MM.1S (cell line): ENCODE results near the gene GALNS.
"Not testable (repeated sequence)": the region's sequence is repeated elsewhere in the genome, so short reads cannot be mapped to it uniquely, and the experiment has no call there.

Source experiments
- DNase-seq: peaks from one replicate; pipeline ENCODE4 v3.0.0-alpha.2; 2015
- H2AFZ ChIP-seq: fragments of 300-600 bp; sonication (generic); 2 replicates; pipeline ENCODE4 v1.6.0; 2016; ENCODE audit warnings: antibody characterized with exemption, low read length
- H3F3A ChIP-seq: fragments of 300-600 bp; sonication (generic); 2 replicates; pipeline ENCODE4 v1.6.1; 2016; ENCODE audit warnings: mild to moderate bottlenecking, antibody characterized with exemption, low read length, moderate library complexity, mixed read lengths; ENCODE audit not compliant: insufficient read depth
- H3K27ac ChIP-seq: fragments of 300-600 bp; sonication (generic); 2 replicates; pipeline ENCODE4 v1.5.1; 2016; ENCODE audit warnings: mild to moderate bottlenecking, low read length
- H3K27me3 ChIP-seq: fragments of 300-600 bp; sonication (generic); replicated peaks from 2 replicates; pipeline ENCODE4 v1.6.0; 2016; ENCODE audit warnings: low read length; ENCODE audit not compliant: insufficient read depth
- H3K36me3 ChIP-seq: fragments of 300-600 bp; sonication (generic); replicated peaks from 2 replicates; pipeline ENCODE4 v1.6.1; 2016; ENCODE audit warnings: mild to moderate bottlenecking, low read length, mixed read lengths; ENCODE audit not compliant: insufficient read depth
- H3K4me1 ChIP-seq: fragments of 300-600 bp; sonication (generic); 2 replicates; pipeline ENCODE4 v1.6.1; 2016; ENCODE audit warnings: low read length, mixed read lengths
- H3K4me2 ChIP-seq: fragments of 300-600 bp; sonication (generic); 2 replicates; pipeline ENCODE4 v1.6.0; 2016; ENCODE audit warnings: low read depth, low read length
- H3K4me3 ChIP-seq: fragments of 300-600 bp; sonication (generic); 2 replicates; pipeline ENCODE4 v1.5.1; 2016; ENCODE audit warnings: low read length, mixed read lengths
- H3K79me2 ChIP-seq: fragments of 300-600 bp; sonication (generic); 2 replicates; pipeline ENCODE4 v1.6.1; 2016; ENCODE audit warnings: mixed run types, low read length, mixed read lengths
- H3K9ac ChIP-seq: fragments of 300-600 bp; sonication (generic); 2 replicates; pipeline ENCODE4 v1.6.1; 2016; ENCODE audit warnings: low read length, mixed read lengths
- H3K9me2 ChIP-seq: fragments of 300-600 bp; sonication (generic); replicated peaks from 2 replicates; pipeline ENCODE4 v1.6.1; 2016; ENCODE audit warnings: mild to moderate bottlenecking, low read length, mixed read lengths; ENCODE audit not compliant: insufficient read depth
- H3K9me3 ChIP-seq: fragments of 300-600 bp; sonication (generic); replicated peaks from 2 replicates; pipeline ENCODE4 v1.6.1; 2016; ENCODE audit warnings: mild to moderate bottlenecking, low read length, mixed read lengths; ENCODE audit not compliant: insufficient read depth
- H4K20me1 ChIP-seq: fragments of 300-600 bp; sonication (generic); 2 replicates; pipeline ENCODE4 v1.6.1; 2016; ENCODE audit warnings: mild to moderate bottlenecking, low read length, moderate library complexity, mixed read lengths; ENCODE audit not compliant: insufficient read depth
- CTCF ChIP-seq: fragments of 300-600 bp; sonication (generic); IDR thresholded peaks from 2 replicates; pipeline ENCODE4 v1.5.1; 2016; ENCODE audit warnings: antibody characterized with exemption, low read length, mixed read lengths
- EZH2 ChIP-seq: fragments of 300-600 bp; sonication (generic); optimal IDR thresholded peaks from 2 replicates; pipeline ENCODE3; 2017; ENCODE audit warnings: low read depth, mild to moderate bottlenecking, antibody characterized with exemption, low read length, mixed read lengths
- EZH2phosphoT487 ChIP-seq: fragments of 300-600 bp; sonication (generic); IDR thresholded peaks from 2 replicates; pipeline ENCODE4 v1.6.1; 2018; ENCODE audit warnings: antibody characterized with exemption, low read length

GALNS gene

GRCh38 chr16:88790312-88791211, 66.2 kb downstream of the GALNS start:
- no peaks in the 10 kb centered on the region for H3K79me2 ChIP-seq
- H3K4me1 ChIP-seq: peaks cover 3% of the 10 kb centered on the region; the same call in 1 of the 2 replicates
- peak overlapping the region; percentile 71 for H3K4me2 ChIP-seq
- H3K27me3 ChIP-seq: no peaks in the 10 kb centered on the region
- H3K27ac ChIP-seq: peak overlapping the region; percentile 49; the same call in 1 of the 2 replicates
- H3K36me3 ChIP-seq: no peaks in the 10 kb centered on the region
- H3F3A ChIP-seq: no peaks in the 10 kb centered on the region
- no peaks in the 10 kb centered on the region for H4K20me1 ChIP-seq
- H3K9me3 ChIP-seq: no peaks in the 10 kb centered on the region
- TF ChIP-seq EZH2: no peak
- TF ChIP-seq EZH2phosphoT487: no peak
- TF ChIP-seq CTCF: no peak
- peak; percentile 48 for DNase-seq
- H2AFZ ChIP-seq: peak overlapping the region; percentile 76
- H3K9ac ChIP-seq: peak overlapping the region; percentile 31; the same call in 1 of the 2 replicates
- no peaks in the 10 kb centered on the region for H3K9me2 ChIP-seq
- H3K4me3 ChIP-seq: peak overlapping the region; percentile 45; the same call in 1 of the 2 replicates

GRCh38 chr16:88789594-88789993, 67.2 kb downstream of the GALNS start:
- Histone ChIP-seq H3K79me2 (peaks cover 1% of the 10 kb centered on the region; the same call in 1 of the 2 replicates), H3F3A (no peaks in the 10 kb centered on the region), H3K27ac (no peak overlapping the region), H3K4me2 (no peak overlapping the region), H2AFZ (no peak overlapping the region), H3K36me3 (no peaks in the 10 kb centered on the region), H3K9me2 (no peaks in the 10 kb centered on the region), H3K27me3 (no peaks in the 10 kb centered on the region), H4K20me1 (no peaks in the 10 kb centered on the region), H3K4me1 (peaks cover 3% of the 10 kb centered on the region; the same call in 1 of the 2 replicates), H3K4me3 (no peak overlapping the region), H3K9me3 (no peaks in the 10 kb centered on the region), H3K9ac (no peak overlapping the region)
- no peak for DNase-seq
- TF ChIP-seq EZH2 (no peak), CTCF (no peak), EZH2phosphoT487 (no peak)

GRCh38 chr16:88788749-88789148, 68.0 kb downstream of the GALNS start:
- H3K9me3 ChIP-seq, H3K27me3 ChIP-seq, H3K9me2 ChIP-seq, DNase-seq, H4K20me1 ChIP-seq, H3K4me2 ChIP-seq, H3K79me2 ChIP-seq, H3K4me1 ChIP-seq, H3K9ac ChIP-seq, H3F3A ChIP-seq, H3K36me3 ChIP-seq, H3K27ac ChIP-seq, H3K4me3 ChIP-seq, H2AFZ ChIP-seq: not testable (repeated sequence)
